Measurements from ENCODE around the gene DPH1. TPM values are rescaled to one million over a fixed set of nuclear protein-coding genes. Genes with fewer than 3 reads are reported as not detected.
A peak's percentile ranks its signal among the peaks of the same experiment; 100 is the strongest.

DPH1 gene
- total and polyA plus RNA-seq, 2 donors (not counting 1 experiment from before 2014, with no cell fraction given): 23.1 to 28.5 TPM

DNA sequence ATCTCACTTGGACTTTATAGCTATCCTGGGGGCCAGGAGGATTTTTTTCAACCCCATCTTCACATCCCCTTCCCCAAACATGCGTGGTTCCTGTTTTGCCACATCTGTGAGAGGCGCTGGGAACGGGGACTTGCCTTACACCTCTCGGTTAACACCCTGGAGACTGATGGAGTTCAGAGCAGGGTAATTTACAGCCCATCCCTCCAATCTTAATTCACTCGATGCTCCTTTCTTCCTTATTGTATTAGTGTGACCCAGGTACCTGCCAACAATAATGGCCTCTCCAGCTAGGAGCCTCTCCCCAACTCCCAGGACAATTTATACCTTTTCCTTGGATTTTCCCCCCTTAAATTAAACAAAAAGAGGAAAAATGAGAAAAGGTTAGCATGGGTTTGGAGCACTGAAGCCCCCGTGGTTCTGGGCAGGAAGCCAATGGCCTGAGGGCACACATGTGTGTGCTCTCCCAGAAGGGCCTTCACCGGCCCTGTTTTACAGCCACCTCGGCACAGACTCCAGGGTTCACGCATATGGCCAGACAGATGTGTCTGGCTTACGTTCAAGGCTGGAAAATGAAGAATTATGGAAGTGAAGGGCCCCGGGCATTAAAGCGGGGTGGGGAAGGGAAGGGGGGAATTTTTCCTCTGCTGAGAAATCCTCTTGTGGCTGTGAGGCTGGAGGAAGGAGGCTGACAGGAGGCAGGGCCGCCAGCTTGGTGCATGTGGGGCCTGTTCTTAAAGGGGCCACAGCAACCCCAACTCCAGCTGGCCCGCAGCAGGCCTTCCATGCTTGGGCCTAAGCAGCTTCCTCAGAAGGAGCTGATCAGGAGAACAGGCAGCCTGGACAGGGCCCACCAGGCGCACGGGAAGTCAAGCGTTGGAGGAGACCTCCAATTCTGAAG lies 46.4 kb downstream of the DPH1 start:
- DNase-seq (ENCODE audit: low read depth in 2 of 2): peak in 1 of 2 donors; percentile 68
- peaks cover 7% of the 10 kb centered on the region for H3K36me3 ChIP-seq (ENCODE audit: control insufficient read depth, insufficient read depth, low read length)
- no peaks in the 10 kb centered on the region for H3K79me2 ChIP-seq (ENCODE audit: control insufficient read depth, insufficient read depth, low read length)
- H4K20me1 ChIP-seq (ENCODE audit: control insufficient read depth, extremely low read depth, insufficient read depth, low read length): no peaks in the 10 kb centered on the region
- peaks cover 34% of the 10 kb centered on the region for H3K4me1 ChIP-seq (ENCODE audit: control insufficient read depth, extremely low read depth, insufficient read depth, low read length)
- H3K4me2 ChIP-seq (ENCODE audit: extremely low read depth, insufficient read depth, low read length): peak overlapping the region; percentile 57
- H3K4me3 ChIP-seq (replicated peaks in 1 of 4; ENCODE audit: control extremely low read depth in 1 of 4, insufficient read depth in 1 of 4, low read depth in 3 of 4, low read length in 4 of 4): no peak overlapping the region
- TF ChIP-seq CTCF (conservative IDR thresholded peaks at IDR 0.05 in 1 of 2, IDR thresholded peaks at IDR 0.05 in 1 of 2; ENCODE audit: low read depth in 1 of 2, low read length in 2 of 2): no peak
- no peak for TF ChIP-seq EZH2 (IDR thresholded peaks at IDR 0.05; ENCODE audit: low read length, missing control alignments)
- no peaks in the 10 kb centered on the region for H3K9me3 ChIP-seq (ENCODE audit: control insufficient read depth, insufficient read depth, low read depth, low read length)
- no peaks in the 10 kb centered on the region for H3K27me3 ChIP-seq (ENCODE audit: control insufficient read depth, insufficient read depth, low read length)
- no peak overlapping the region for H2AFZ ChIP-seq (ENCODE audit: low read length)
- H3K27ac ChIP-seq (ENCODE audit: insufficient read depth, low read length): peak overlapping the region; percentile 64
- H3K9ac ChIP-seq (ENCODE audit: insufficient read depth, low read length): no peak overlapping the region

DNA sequence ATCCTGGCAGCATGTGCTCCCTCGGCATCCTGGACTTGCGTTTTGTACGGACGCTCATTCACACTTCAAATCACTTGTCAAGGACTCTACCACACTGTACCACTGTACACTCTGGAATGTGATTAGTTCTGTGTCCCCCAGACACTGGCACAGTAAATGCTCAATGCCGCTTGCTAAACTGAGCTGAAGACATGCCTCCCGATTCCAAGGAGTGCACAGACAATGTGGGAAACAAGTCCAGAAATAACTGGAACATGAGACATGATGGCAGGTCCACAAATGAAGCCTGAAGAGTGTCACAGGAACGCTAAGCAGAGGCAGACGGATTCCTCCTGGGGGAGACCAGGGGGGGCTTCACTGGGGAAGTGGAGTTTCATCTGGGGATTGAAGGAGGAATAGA lies 47.1 kb downstream of the DPH1 start:
- DNase-seq (ENCODE audit: low read depth in 2 of 2): no peak
- peak overlapping the region; percentile 64 for H3K27ac ChIP-seq (ENCODE audit: insufficient read depth, low read length)
- no peak overlapping the region for H3K9ac ChIP-seq (ENCODE audit: insufficient read depth, low read length)
- no peaks in the 10 kb centered on the region for H4K20me1 ChIP-seq (ENCODE audit: control insufficient read depth, extremely low read depth, insufficient read depth, low read length)
- TF ChIP-seq EZH2 (IDR thresholded peaks at IDR 0.05; ENCODE audit: low read length, missing control alignments) (no peak), CTCF (conservative IDR thresholded peaks at IDR 0.05 in 1 of 2, IDR thresholded peaks at IDR 0.05 in 1 of 2; ENCODE audit: low read depth in 1 of 2, low read length in 2 of 2) (no peak)
- no peaks in the 10 kb centered on the region for H3K27me3 ChIP-seq (ENCODE audit: control insufficient read depth, insufficient read depth, low read length)
- no peaks in the 10 kb centered on the region for H3K9me3 ChIP-seq (ENCODE audit: control insufficient read depth, insufficient read depth, low read depth, low read length)
- no peak overlapping the region for H3K4me3 ChIP-seq (replicated peaks in 1 of 4; ENCODE audit: control extremely low read depth in 1 of 4, insufficient read depth in 1 of 4, low read depth in 3 of 4, low read length in 4 of 4)
- no peaks in the 10 kb centered on the region for H3K79me2 ChIP-seq (ENCODE audit: control insufficient read depth, insufficient read depth, low read length)
- H3K36me3 ChIP-seq (ENCODE audit: control insufficient read depth, insufficient read depth, low read length): peaks cover 7% of the 10 kb centered on the region
- H2AFZ ChIP-seq (ENCODE audit: low read length): no peak overlapping the region
- peaks cover 33% of the 10 kb centered on the region for H3K4me1 ChIP-seq (ENCODE audit: control insufficient read depth, extremely low read depth, insufficient read depth, low read length)
- peak overlapping the region; percentile 57 for H3K4me2 ChIP-seq (ENCODE audit: extremely low read depth, insufficient read depth, low read length)

- H3K36me3 ChIP-seq (ENCODE audit: control insufficient read depth, insufficient read depth, low read length): peaks cover 7% of the 10 kb centered on the region
- H3K79me2 ChIP-seq (ENCODE audit: control insufficient read depth, insufficient read depth, low read length): no peaks in the 10 kb centered on the region
- no peak overlapping the region for H3K4me2 ChIP-seq (ENCODE audit: extremely low read depth, insufficient read depth, low read length)
- H3K27me3 ChIP-seq (ENCODE audit: control insufficient read depth, insufficient read depth, low read length): no peaks in the 10 kb centered on the region
- no peaks in the 10 kb centered on the region for H3K9me3 ChIP-seq (ENCODE audit: control insufficient read depth, insufficient read depth, low read depth, low read length)
- no peak overlapping the region for H3K9ac ChIP-seq (ENCODE audit: insufficient read depth, low read length)
- no peaks in the 10 kb centered on the region for H4K20me1 ChIP-seq (ENCODE audit: control insufficient read depth, extremely low read depth, insufficient read depth, low read length)
- peak overlapping the region; percentile 3 for H3K27ac ChIP-seq (ENCODE audit: insufficient read depth, low read length)
- peak in 1 of 2 donors; percentile 85 for DNase-seq (ENCODE audit: low read depth in 2 of 2)
- H2AFZ ChIP-seq (ENCODE audit: low read length): no peak overlapping the region
- TF ChIP-seq EZH2 (IDR thresholded peaks at IDR 0.05; ENCODE audit: low read length, missing control alignments): no peak
- no peak for TF ChIP-seq CTCF (conservative IDR thresholded peaks at IDR 0.05 in 1 of 2, IDR thresholded peaks at IDR 0.05 in 1 of 2; ENCODE audit: low read depth in 1 of 2, low read length in 2 of 2)
- H3K4me3 ChIP-seq (replicated peaks in 1 of 4; ENCODE audit: control extremely low read depth in 1 of 4, insufficient read depth in 1 of 4, low read depth in 3 of 4, low read length in 4 of 4): no peak overlapping the region
- H3K4me1 ChIP-seq (ENCODE audit: control insufficient read depth, extremely low read depth, insufficient read depth, low read length): peaks cover 46% of the 10 kb centered on the region
Measured at GRCh38 chr17:2081564-2081963, 51.6 kb downstream of the DPH1 start.

All from fibroblast of lung (primary cell).